Activated CD8-positive, alpha-beta memory T cell treated with anti-CD3 and anti-CD28 coated beads, Interleukin-2, amount 50 U/mL, for 24 hours (primary cell): ENCODE measurements around the gene DOK3.

Experiments used
- DNase-seq: peaks from one replicate; pipeline ENCODE4 v3.0.0-alpha.2; 2020; ENCODE audit errors: extremely low read depth

DOK3 gene, protein sequence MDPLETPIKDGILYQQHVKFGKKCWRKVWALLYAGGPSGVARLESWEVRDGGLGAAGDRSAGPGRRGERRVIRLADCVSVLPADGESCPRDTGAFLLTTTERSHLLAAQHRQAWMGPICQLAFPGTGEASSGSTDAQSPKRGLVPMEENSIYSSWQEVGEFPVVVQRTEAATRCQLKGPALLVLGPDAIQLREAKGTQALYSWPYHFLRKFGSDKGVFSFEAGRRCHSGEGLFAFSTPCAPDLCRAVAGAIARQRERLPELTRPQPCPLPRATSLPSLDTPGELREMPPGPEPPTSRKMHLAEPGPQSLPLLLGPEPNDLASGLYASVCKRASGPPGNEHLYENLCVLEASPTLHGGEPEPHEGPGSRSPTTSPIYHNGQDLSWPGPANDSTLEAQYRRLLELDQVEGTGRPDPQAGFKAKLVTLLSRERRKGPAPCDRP

DNA sequence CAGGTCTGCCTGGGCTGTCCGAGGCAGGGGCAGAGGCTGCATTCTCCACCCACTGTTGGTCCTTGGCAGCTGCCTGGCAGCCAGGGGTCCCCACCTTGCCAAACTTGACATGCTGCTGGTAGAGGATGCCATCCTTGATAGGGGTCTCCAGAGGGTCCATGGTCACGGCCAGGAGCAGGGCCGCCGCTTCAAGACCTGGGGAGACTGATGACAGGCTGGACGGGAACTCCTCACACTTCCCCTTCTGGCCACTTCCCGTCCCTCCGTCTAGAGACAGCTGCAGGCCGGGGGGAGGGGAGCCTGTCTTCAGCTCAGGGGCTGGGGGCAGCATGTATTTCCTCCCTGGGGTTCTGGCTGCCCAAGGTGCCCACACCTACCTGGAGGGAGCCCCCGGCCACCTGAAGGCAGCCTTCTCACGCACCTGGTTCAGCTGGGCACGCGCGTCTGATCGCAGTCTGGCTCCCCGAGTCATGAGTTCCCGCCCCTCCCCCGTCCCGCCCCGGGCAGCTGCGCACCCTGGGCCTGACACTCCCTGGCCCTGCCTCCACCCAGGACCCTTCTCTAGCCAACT, at the start of gene DOK3:
DOK3 (minus strand) TSS at position 446 of the 571 bp plus-strand sequence; CDS start at position 160, 286 bp downstream.
- DNase-seq: no peak

DNA sequence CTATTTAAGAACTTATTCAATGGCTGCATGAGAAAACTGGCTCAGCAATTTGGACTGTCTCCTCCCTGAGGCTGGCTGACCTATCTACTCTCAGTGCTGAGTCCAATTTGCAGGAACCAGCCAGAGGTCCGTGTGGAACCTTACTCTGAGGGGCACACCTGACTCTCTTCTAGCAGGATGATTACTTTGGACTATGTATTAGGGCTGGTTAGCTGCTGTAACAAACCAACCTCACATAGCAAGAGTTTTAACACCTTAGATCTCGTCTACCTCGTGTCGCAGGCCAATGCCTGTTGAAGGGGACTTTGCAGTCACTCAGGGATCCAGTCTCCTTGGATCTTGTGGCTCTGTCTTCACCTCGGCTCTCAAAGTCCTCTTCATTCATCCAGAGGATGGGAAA, 48.2 kb upstream of the DOK3 start:
- no peak for DNase-seq

DNA sequence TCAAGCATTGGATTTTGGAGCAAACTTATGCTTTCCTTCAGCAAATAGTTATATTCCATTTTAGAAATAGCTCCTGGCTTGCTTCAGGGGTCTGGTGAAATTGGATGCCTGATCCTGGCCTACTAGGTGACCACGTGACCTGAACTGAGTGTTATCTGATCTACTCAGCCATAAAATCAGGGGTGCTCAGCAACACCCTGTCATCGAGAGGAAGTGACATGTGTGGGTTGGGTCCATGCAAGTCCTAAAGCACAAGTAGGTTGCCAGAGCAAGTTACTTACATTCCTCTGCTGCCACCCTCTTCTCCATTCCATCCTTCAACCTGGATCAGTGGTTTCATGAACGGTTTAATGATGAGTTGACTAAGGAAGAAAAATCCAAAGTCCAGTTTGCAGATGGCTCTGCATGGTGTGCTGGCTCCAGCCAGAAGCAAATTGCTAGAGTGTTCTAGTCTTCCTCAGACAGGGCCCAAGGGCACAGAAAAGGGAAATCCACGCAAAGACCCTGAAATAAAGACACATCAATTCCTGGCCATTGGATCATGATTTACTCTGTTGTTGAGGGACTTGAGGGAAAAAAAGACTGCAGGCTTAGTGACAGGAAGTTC, 47.5 kb upstream of the DOK3 start:
- DNase-seq: no peak

DNA sequence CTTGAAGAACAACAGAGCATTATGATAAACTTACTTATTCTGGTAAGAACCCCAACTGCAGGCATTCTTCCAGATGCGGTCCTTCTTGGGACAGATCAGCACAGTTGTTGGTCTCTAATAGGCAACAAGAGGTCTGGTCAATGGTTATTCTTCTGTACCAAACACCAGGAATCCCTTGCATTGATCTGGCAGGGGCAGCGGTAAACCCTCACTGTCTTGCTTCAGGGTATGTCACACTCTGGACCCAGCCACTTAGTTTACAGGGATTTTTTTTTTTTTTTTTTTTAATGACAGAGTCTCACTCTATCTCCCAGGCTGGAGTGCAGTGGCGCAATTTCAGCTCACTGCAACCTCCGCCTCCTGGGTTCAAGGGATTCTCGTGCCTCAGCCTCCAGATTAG, 46.0 kb upstream of the DOK3 start:
- DNase-seq: no peak

DNA sequence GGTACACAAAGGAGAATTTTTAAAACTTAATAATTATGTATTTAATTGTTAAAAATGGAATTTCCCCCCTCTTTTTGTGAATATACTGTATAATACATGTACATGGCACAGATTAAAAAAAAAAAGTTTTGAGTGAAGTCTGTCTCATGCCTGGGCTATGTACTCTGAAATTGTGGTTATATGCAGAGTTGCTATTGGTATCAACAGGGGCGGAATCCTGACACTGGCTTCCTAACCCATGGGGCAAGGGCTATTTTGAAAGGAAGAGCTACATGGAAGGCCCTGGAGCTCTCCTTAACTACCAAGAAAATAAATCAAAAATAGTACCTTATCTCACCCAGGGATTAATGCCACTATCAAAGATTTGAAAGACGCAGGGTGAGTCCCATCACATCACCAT, 45.6 kb upstream of the DOK3 start:
- DNase-seq: no peak

DNA sequence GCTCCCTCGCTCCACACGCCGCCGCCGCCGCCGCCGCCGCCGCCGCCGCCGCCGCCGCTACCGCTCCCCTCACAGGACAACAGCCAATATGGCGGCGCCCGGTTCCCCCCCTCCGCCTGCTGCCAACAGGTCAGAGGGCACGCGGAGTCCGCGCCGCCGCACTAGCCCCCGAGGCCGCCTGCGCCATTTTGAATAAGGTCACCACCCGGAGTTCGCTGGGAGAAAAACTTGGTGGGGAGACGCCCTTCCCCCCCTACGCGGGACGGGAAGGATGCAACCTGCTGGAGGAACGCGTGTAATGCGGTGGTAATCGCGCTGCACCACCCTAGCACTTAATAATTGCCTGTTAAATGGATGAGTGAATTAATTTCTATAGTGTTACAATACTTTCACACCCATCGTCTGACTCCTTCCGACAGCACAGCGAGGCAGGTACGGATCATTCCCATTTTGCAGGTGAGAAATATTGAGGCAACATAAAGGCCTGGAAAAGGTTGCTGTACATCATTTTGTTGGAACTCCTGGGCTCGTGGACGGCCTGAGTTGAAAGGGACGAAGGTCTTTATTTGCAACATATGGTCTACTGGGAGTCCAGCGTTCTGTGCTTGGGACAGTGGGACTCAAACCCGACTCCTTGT, 45.0 kb upstream of the DOK3 start, which contains the start of gene FAM193B:
FAM193B (minus strand) TSS at position 90 of the 638 bp plus-strand sequence. CDS start 105 bp downstream, outside the sequence.
- DNase-seq: peak; percentile 91

DNA sequence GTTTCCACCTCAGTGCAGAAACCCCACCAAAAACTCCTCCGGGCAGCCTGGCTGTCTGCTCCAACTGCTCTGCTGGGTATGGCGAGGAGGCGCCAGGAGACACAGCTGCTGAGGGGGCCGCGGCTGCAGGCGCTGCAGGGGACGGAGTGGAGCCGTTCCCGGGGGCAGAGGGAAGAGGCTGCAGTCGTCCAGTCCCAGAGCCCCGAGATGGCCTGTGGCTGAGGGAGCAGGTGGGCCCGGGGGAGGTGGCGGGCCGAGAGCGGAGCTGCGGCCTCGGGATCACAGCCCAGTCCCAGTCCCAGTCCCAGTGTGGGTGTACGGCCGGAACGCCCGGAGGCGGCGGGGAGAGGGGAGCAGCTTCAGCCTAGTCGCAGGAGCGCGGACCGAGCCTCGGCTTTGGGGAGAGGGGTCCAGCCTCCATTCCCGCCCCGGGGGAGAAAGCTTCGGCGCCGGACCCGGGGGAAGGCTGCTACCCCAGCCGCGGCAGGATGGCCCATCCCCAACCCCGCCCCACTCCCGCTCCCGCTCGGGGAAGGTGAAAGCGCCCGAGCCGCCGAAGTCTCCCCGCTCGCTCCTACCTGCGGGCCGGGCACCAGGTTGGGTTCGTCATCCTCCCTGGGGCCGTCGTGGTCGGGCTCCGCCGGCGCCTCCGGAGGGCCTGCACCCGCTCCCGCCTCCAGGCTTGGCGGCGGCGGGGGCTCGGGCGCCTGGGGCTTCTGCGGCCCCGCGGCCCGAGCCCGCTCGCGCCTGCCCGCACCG, 44.2 kb upstream of the DOK3 start:
- DNase-seq: no peak

DNA sequence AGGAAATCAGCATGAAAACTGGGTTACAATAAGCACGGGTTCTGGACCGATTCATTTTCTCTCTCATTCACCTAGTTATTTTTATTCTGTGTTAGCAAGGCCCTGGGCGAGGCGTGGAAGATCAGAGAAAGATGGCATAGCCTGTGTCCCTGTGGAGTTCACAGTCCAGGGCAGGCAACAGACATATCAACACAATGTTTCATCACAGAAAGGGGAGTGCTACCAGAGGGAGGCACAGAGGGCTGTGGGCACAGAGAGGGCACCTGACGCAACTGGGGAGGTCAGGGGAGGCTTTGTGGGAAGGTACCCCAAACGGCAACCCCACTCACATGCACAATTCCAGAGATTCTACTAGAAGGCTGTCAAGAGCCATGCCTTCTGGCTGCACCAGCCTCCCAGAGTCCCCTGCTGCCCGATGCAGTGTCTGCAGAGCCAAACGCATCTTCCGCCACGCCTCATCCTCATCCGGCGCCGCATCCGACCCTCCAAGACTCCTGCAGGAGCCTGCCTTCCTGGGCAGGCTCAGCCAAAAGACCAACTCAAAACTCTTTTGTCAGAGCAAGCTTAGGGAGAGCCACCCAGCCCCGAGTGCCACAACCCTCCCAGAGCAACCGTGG, 43.3 kb upstream of the DOK3 start:
- DNase-seq: no peak

DNA sequence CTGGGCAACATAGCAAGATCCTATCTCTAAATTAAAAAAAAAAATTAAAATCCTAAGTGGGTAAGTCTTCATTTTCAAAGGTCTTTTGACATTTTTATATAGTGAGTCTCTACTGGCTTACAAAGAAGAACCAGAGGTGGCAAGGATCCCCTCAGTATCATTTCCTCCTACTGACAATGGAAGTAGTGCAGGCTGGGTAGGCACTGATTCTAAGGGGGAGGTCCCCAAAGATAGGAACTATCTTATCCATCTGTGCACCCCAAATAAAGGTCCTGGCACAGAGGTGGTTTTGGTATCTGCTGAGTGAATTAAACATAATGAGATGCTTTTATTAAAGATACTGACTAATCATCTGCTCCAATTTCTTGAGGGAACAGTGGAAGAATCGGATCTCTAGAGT, 40.5 kb upstream of the DOK3 start:
- DNase-seq: no peak

DNA sequence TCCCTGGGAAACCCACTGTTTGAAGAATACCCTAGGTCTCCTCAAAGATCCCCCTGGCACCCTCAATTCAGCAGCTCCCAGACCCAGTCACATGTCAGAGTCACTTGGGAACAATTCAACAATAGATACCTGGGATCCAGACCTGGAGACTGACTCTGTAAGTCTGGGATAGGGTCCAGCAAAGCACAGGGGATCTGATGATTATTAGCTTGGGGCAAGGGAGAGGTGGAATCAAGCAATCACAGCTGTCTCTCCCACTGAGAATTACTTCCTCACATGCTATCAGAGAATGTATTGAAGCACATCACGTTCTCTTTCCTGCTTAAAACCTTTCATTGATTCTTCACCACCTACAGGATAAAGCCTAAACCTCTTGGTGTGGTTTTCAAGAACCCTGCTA, 38.9 kb upstream of the DOK3 start:
- no peak for DNase-seq

DNA sequence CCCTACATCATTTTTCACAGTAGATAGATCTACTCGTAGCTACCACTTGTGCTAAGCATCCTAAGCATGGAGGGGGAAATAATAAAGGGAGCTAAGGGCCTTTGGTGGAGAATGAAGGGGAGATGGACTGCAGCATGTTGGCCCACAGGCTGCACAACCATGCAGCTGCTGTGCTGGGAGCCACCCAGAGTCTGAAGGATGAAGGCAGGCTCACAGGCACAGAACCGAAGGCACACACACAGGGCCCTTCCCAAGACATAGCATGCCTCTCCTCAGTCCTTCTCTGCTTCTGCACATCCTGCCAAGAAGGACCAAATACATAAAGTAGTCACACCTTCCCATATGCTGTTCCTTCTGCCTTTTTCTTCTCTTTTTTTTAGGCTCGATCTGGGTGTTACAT, 38.1 kb upstream of the DOK3 start:
- no peak for DNase-seq

DNA sequence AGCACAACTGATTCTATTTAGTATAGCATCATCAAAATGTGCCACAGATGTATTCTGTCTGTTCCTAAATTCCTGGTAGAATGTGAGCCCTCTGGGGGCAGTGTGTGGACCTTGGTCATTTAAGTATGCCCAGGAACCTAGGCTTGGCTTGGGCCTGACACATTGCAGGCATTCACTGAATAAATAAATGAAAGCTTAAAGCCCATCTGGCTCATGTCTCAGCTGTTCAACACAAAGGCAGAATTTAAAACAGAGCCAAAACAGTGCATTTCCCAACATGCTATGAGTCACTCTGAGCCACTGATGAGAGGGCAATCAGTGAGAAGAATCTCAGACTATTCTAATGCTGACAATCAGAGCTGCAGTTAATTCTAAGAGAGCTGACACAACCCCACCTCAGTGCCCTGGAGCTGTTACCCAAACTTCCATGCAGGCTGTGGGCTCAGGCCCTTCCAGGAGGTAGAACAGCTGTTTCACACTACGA, 36.7 kb upstream of the DOK3 start:
- DNase-seq: no peak

DNA sequence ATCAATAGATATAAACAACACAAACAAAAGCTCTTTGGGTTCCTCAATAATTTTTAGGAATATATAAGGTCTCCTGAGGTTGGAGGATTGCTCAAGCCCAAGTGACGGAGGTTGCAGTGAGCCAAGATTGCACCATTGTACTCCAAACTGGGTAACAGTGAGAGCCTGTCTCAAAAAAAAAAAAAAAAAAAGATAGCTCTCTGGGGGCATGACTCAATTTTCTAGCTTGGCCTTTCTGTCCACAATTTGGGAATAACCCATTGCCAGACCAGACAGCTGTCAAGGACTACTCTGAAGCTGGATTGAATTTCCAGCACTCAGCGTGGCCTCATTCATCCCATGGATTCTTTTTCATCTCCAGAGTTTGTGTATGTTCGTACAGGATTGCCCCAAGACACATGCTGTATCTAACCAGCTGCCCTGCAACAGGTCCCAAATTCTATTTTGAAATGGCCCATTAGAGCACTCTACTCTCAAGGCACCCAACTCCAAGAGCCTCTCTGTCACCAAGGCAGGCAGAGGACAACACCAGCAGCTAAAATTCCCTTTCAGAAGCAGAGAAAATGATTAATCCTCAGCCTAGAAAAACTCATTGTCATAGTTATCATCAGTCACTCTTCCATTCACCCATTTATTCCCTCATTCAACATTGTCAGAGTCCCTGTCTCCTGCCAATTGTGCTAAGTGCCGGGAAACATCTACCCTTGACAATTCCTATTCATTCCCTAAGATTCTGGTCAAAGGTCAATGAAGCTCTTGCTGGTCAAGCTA, 36.0 kb upstream of the DOK3 start:
- no peak for DNase-seq

DNA sequence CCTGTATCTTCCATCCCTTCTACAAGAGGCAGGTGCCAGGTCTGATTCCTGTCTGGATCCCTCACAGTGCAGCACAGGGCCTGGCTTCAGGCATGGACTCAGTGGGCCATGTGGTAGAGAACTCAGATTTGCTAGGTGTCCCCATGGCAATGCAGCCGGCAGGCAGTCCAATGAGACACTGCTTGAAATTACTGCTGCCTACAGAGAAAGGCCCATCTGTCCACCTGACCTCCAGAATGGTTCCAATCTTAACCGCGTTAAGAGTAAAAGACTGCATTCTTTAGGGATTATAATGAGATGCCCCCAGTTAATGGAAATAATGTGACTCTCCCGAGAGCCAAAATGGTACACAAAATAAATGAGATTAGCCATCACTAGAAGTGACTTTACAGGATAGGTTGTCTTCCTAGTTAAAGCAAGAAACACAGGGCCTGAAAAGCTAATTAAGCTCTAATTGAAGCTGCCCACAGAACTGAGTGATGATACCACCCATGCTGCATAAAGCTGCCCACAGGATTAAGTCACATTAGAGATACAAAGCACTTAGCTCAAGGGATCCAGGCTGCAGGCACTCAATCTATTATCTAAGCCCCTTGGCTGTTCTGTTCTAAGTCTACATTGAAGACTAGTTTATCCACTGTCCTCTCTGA, 33.3 kb upstream of the DOK3 start:
- DNase-seq: no peak

DNA sequence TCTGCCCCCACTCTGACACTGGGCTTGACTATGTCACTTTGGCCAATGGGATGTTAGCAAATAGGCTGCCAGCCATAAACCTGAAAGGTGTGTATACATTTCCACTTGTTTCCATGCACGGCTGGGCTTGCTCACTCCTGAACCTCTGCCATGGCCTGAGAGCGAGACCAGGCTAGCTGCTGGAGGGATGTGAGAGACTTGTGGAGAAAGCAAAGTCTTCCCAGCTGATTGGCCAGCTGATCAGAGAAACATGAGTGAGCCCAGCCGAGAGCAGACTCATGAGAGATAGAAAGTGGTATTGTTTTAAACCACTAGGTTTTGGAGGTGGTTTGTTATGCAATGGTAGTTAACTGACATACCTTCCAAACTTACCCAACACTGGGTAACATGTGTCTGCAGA, 30.8 kb upstream of the DOK3 start:
- no peak for DNase-seq

DNA sequence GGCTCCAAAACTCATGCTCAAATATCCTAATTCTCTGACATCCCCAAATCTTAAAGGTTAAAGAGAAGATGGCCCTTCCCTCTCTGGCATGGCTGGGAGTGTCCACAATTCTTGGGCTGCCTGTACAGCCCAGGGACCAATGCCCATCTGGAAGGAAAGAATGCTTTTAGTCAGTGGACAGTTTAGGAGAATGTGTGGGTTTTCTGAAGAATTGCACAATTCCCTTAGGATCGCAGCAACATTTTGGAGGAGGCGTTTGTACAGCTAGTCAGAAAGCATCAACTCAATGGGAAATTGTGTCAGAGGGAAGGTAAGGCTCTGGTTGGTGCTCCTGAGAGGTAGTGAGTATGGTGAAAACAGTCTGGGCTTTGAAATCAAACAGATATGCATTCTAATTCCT, 29.8 kb upstream of the DOK3 start:
- DNase-seq: no peak

DNA sequence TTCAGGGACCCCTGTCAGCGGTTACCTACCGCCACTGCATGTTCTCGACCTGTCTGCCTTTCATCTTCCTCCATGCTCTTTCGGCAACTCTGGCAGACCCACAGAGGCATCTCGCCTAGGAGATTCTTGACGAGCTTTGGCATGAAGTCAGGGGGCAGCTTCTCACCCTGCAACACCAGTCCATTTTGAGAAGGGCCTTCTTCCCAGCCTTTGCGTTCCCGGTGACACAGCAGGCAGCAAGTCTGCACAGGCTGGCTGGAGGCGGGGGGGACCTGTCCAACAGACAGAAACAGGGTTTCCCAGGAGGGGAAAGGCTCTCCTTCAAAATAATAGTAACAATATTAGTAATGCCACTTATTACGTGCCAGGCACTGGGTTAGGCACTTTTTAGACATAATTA, 29.2 kb upstream of the DOK3 start:
- DNase-seq: no peak

DNA sequence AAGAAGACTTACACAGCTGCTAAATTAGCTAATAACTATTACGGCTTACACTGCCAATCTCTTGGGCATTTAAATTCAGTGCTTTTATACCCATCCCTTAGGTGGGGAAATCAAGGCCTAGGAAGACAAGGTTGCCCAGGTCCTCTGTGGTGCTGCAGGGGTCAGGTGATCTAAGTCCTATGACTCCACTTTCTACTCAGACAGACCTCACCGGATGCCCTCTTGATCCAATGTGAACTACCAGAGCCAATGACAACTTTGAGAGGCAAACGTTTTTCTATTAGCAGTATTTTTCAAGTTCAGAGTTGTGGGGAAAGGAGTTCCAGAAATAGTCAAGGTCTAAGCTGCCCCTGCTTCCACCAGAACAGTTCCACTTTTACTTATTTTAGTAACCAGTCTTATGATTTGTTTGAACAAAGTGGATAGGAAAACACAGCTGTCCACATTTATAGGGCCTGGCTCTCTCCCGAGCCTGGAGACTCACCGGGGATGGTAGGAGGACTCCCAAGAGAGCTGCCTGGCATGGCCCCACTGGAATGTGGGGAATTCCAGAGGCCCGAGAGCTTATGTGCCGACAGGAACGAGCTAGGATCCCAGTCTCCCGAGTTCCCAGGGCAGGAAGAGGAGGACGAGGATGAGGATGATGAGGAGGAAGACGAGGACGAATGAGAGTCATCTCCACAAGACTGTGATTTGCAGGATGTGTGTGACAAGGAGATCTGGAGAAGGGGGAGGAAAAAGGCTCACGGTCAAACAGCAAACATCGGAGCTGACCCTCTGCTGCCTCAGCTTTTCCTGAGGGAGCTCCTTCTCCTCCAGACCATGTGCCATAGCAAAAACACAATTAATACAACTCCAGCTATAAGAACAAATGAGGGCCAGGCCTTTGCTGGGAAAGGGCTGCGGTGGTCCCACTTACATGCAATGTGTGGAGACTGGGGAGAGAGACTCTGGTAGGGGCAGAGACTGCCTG, 28.0 kb upstream of the DOK3 start:
- DNase-seq: no peak

DNA sequence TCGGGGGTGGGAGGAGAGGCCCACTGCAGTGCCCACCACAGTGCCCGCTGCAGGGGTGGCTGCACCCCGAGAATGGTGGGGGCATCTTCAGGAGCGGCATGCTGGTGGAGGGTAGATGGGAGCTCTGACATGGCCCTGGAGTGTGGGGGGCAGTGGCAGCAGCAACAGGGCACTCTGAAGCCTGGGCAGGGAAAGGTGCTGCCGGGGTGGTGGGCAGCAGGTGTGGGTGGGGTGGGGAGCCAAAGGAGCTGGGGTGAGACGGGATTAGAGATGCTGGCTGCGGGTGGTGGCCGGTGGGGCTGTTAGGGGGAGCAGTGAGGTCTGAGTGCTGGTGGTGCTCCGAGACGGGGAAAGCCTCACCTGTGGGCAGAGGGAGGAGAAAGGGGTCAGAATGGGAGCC, 26.8 kb upstream of the DOK3 start:
- no peak for DNase-seq
